Activated T-cell treated with anti-CD3 and anti-CD28 coated beads, Interleukin-2, amount 50 U/mL, for 24 hours (primary cell): Measurements from ENCODE around the gene CLEC4D.
A peak's percentile ranks its signal among the peaks of the same experiment; 100 is the strongest.
"Not testable (repeated sequence)": the region's sequence is repeated elsewhere in the genome, so short reads cannot be mapped to it uniquely, and the experiment has no call there.

Experiments
- DNase-seq: peaks from one replicate; pipeline ENCODE4 v3.0.0-alpha.2; 2020
- H3K27ac Mint-ChIP-seq: 2 replicates; pipeline ENCODE4 v1.8.0; 2020; ENCODE audit warnings: mild to moderate bottlenecking, mixed read lengths
- H3K27me3 Mint-ChIP-seq: 2 replicates; pipeline ENCODE4 v1.8.0; 2020; ENCODE audit warnings: mixed read lengths
- H3K36me3 Mint-ChIP-seq: 2 replicates; pipeline ENCODE4 v1.8.0; 2020; ENCODE audit warnings: low read depth, mixed read lengths
- H3K4me1 Mint-ChIP-seq: 2 replicates; pipeline ENCODE4 v1.8.0; 2020; ENCODE audit warnings: low read depth, mixed read lengths
- H3K4me3 Mint-ChIP-seq: 2 replicates; pipeline ENCODE4 v1.8.0; 2020; ENCODE audit warnings: mild to moderate bottlenecking, moderate library complexity, mixed read lengths
- H3K9me3 Mint-ChIP-seq: 2 replicates; pipeline ENCODE4 v1.8.0; 2020; ENCODE audit warnings: mixed read lengths

The CLEC4D gene

GRCh38 chr12:8507596-8507995 is 5.7 kb upstream of the CLEC4D start:
- Mint-ChIP-seq H3K27me3 (peaks cover 17% of the 10 kb centered on the region), H3K9me3 (no peaks in the 10 kb centered on the region), H3K36me3 (no peaks in the 10 kb centered on the region), H3K4me1 (no peaks in the 10 kb centered on the region), H3K4me3 (no peak overlapping the region), H3K27ac (no peak overlapping the region)
- DNase-seq: no peak

GRCh38 chr12:8508223-8508622 is 5.1 kb upstream of the CLEC4D start:
- DNase-seq: no peak
- Mint-ChIP-seq H3K27ac (no peak overlapping the region), H3K4me3 (no peak overlapping the region), H3K4me1 (no peaks in the 10 kb centered on the region), H3K27me3 (peaks cover 17% of the 10 kb centered on the region), H3K36me3 (no peaks in the 10 kb centered on the region), H3K9me3 (no peaks in the 10 kb centered on the region)

GRCh38 chr12:8508910-8509841 is 4.1 kb upstream of the CLEC4D start:
- Mint-ChIP-seq H3K36me3 (no peaks in the 10 kb centered on the region), H3K27me3 (peaks cover 23% of the 10 kb centered on the region), H3K9me3 (no peaks in the 10 kb centered on the region), H3K27ac (no peak overlapping the region), H3K4me1 (peaks cover 3% of the 10 kb centered on the region), H3K4me3 (no peak overlapping the region)
- no peak for DNase-seq

- H3K27ac Mint-ChIP-seq: no peak overlapping the region
- no peak overlapping the region for H3K4me3 Mint-ChIP-seq
- H3K4me1 Mint-ChIP-seq: peaks cover 3% of the 10 kb centered on the region
- no peaks in the 10 kb centered on the region for H3K9me3 Mint-ChIP-seq
- peaks cover 46% of the 10 kb centered on the region for H3K27me3 Mint-ChIP-seq
- DNase-seq: no peak
- H3K36me3 Mint-ChIP-seq: no peaks in the 10 kb centered on the region
Observed at GRCh38 chr12:8517971-8518370, 4.7 kb downstream of the CLEC4D start.

- H3K9me3 Mint-ChIP-seq: peaks cover under 1% of the 10 kb centered on the region
- DNase-seq: no peak
- no peak overlapping the region for H3K27ac Mint-ChIP-seq
- no peaks in the 10 kb centered on the region for H3K36me3 Mint-ChIP-seq
- H3K4me1 Mint-ChIP-seq: no peaks in the 10 kb centered on the region
- no peak overlapping the region for H3K4me3 Mint-ChIP-seq
- H3K27me3 Mint-ChIP-seq: peaks cover 50% of the 10 kb centered on the region
Observed at GRCh38 chr12:8519171-8519570, 5.9 kb downstream of the CLEC4D start.

- H3K4me1 Mint-ChIP-seq: no peaks in the 10 kb centered on the region
- DNase-seq: no peak
- peaks cover 52% of the 10 kb centered on the region for H3K27me3 Mint-ChIP-seq
- no peak overlapping the region for H3K27ac Mint-ChIP-seq
- H3K9me3 Mint-ChIP-seq: peaks cover 15% of the 10 kb centered on the region
- H3K4me3 Mint-ChIP-seq: no peak overlapping the region
- no peaks in the 10 kb centered on the region for H3K36me3 Mint-ChIP-seq
Observed at GRCh38 chr12:8527250-8528130, 14.2 kb downstream of the CLEC4D start.

- no peaks in the 10 kb centered on the region for H3K4me1 Mint-ChIP-seq
- H3K36me3 Mint-ChIP-seq: no peaks in the 10 kb centered on the region
- DNase-seq: no peak
- no peak overlapping the region for H3K27ac Mint-ChIP-seq
- H3K9me3 Mint-ChIP-seq: no peaks in the 10 kb centered on the region
- no peak overlapping the region for H3K4me3 Mint-ChIP-seq
- peaks cover 36% of the 10 kb centered on the region for H3K27me3 Mint-ChIP-seq
Observed at GRCh38 chr12:8532045-8532444, 18.7 kb downstream of the CLEC4D start.

GRCh38 chr12:8537820-8538219 is 24.5 kb downstream of the CLEC4D start:
- H3K36me3 Mint-ChIP-seq: not testable (repeated sequence)
- H3K27me3 Mint-ChIP-seq: peaks cover 54% of the 10 kb centered on the region

GRCh38 chr12:8540831-8541230 is 27.5 kb downstream of the CLEC4D start, which contains the start of gene CLEC4E:
TSS of gene CLEC4E (minus strand) at chr12:8540905. CDS start at chr12:8540797, 108 bp downstream.
- peaks cover 37% of the 10 kb centered on the region for H3K27me3 Mint-ChIP-seq
- not testable (repeated sequence) for H3K4me1 Mint-ChIP-seq, H3K9me3 Mint-ChIP-seq, DNase-seq, H3K36me3 Mint-ChIP-seq, H3K4me3 Mint-ChIP-seq, H3K27ac Mint-ChIP-seq

More at GRCh38 chr12:8537820-8538219, 24.5 kb downstream of the CLEC4D start:
- H3K27ac Mint-ChIP-seq, H3K4me3 Mint-ChIP-seq, H3K9me3 Mint-ChIP-seq, H3K4me1 Mint-ChIP-seq, DNase-seq: not testable (repeated sequence)

GRCh38 chr12:8541562-8541961 is 28.3 kb downstream of the CLEC4D start:
- DNase-seq: no peak
- H3K36me3 Mint-ChIP-seq: no peaks in the 10 kb centered on the region
- H3K9me3 Mint-ChIP-seq: no peaks in the 10 kb centered on the region
- H3K27me3 Mint-ChIP-seq: peaks cover 38% of the 10 kb centered on the region
- H3K4me3 Mint-ChIP-seq: no peak overlapping the region
- H3K27ac Mint-ChIP-seq: no peak overlapping the region
- H3K4me1 Mint-ChIP-seq: peaks cover 10% of the 10 kb centered on the region

GRCh38 chr12:8544295-8544694 is 31.0 kb downstream of the CLEC4D start:
- Mint-ChIP-seq H3K36me3 (no peaks in the 10 kb centered on the region), H3K4me1 (peaks cover 10% of the 10 kb centered on the region), H3K9me3 (no peaks in the 10 kb centered on the region), H3K27ac (no peak overlapping the region), H3K27me3 (peaks cover 26% of the 10 kb centered on the region), H3K4me3 (no peak overlapping the region)
- peak; percentile 68 for DNase-seq

- Mint-ChIP-seq H3K36me3 (no peaks in the 10 kb centered on the region), H3K27ac (no peak overlapping the region), H3K27me3 (peaks cover 8% of the 10 kb centered on the region), H3K9me3 (no peaks in the 10 kb centered on the region), H3K4me1 (peaks cover 7% of the 10 kb centered on the region), H3K4me3 (no peak overlapping the region)
- no peak for DNase-seq
Observed at GRCh38 chr12:8546591-8546990, 33.3 kb downstream of the CLEC4D start.

GRCh38 chr12:8547645-8548044 is 34.3 kb downstream of the CLEC4D start:
- Mint-ChIP-seq H3K27ac (no peak overlapping the region), H3K36me3 (no peaks in the 10 kb centered on the region), H3K4me3 (no peak overlapping the region), H3K4me1 (peaks cover 3% of the 10 kb centered on the region), H3K9me3 (no peaks in the 10 kb centered on the region), H3K27me3 (peaks cover 5% of the 10 kb centered on the region)
- DNase-seq: no peak

GRCh38 chr12:8548192-8548591 is 34.9 kb downstream of the CLEC4D start:
- H3K9me3 Mint-ChIP-seq: no peaks in the 10 kb centered on the region
- H3K4me3 Mint-ChIP-seq: no peak overlapping the region
- no peaks in the 10 kb centered on the region for H3K36me3 Mint-ChIP-seq
- no peak for DNase-seq
- H3K4me1 Mint-ChIP-seq: peaks cover 3% of the 10 kb centered on the region
- H3K27ac Mint-ChIP-seq: no peak overlapping the region
- H3K27me3 Mint-ChIP-seq: peaks cover 5% of the 10 kb centered on the region

- Mint-ChIP-seq H3K27me3 (peaks cover 5% of the 10 kb centered on the region), H3K4me1 (peaks cover 3% of the 10 kb centered on the region), H3K36me3 (no peaks in the 10 kb centered on the region), H3K4me3 (no peak overlapping the region), H3K9me3 (no peaks in the 10 kb centered on the region), H3K27ac (no peak overlapping the region)
- no peak for DNase-seq
Observed at GRCh38 chr12:8549381-8549780, 36.1 kb downstream of the CLEC4D start.
